Measurements from ENCODE around the gene USP14.

The USP14 gene

GRCh38 chr18:261398-262073, 103.2 kb downstream of the USP14 start:
- H3K36me3 ChIP-seq (ENCODE audit: control insufficient read depth, insufficient read depth, low read length), result peaks cover 42% of the 10 kb centered on the region
- no peaks in the 10 kb centered on the region for H3K9me3 ChIP-seq (ENCODE audit: control insufficient read depth, low read length)
- WGBS, 2 experiments (ENCODE audit: insufficient coverage in 2 of 2), result no CpG with 5 or more reads among the region's 2 CpGs
- no peaks in the 10 kb centered on the region for H3K4me1 ChIP-seq (ENCODE audit: control insufficient read depth, insufficient read depth, low read length, poor library complexity, severe bottlenecking)
- no peak overlapping the region for H3K27ac ChIP-seq (ENCODE audit: low read depth, low read length, severe bottlenecking)
- H3K4me3 ChIP-seq (ENCODE audit: extremely low read depth, insufficient read depth, low read length, poor library complexity, severe bottlenecking), result no peak overlapping the region
